Measurements from ENCODE around the gene AP2A1.
"Not testable (repeated sequence)": the region's sequence is repeated elsewhere in the genome, so short reads cannot be mapped to it uniquely, and the experiment has no call there.

Gene AP2A1

DNA sequence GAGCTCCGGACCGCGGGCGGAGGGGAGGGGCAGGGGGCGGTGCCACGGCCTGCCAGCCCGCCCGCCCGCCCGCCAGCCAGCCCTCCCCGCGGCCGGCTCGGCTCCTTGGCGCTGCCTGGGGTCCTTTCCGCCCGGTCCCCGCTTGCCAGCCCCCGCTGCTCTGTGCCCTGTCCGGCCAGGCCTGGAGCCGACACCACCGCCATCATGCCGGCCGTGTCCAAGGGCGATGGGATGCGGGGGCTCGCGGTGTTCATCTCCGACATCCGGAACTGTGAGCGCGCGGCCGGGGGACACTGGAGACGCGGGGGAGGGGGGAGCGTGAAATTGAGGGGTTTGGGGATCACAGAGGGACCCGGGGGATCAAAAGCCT is at the start of gene AP2A1:
AP2A1 (plus strand) TSS at position 72 of the 370 bp plus-strand sequence; CDS start at position 205, 133 bp downstream.
- Mint-ChIP-seq H3K27me3 (ENCODE audit: low read depth, poor library complexity) (no peaks in the 10 kb centered on the region), H3K9me3 (no peaks in the 10 kb centered on the region), H3K4me1 (peaks cover 68% of the 10 kb centered on the region), H3K4me3 (peak within 1 kb of the TSS; percentile 96), H3K27ac (peak within 1 kb of the TSS; percentile 99), H3K36me3 (ENCODE audit: low read depth) (peaks cover 4% of the 10 kb centered on the region)
- TF ChIP-seq, protein P1, sequence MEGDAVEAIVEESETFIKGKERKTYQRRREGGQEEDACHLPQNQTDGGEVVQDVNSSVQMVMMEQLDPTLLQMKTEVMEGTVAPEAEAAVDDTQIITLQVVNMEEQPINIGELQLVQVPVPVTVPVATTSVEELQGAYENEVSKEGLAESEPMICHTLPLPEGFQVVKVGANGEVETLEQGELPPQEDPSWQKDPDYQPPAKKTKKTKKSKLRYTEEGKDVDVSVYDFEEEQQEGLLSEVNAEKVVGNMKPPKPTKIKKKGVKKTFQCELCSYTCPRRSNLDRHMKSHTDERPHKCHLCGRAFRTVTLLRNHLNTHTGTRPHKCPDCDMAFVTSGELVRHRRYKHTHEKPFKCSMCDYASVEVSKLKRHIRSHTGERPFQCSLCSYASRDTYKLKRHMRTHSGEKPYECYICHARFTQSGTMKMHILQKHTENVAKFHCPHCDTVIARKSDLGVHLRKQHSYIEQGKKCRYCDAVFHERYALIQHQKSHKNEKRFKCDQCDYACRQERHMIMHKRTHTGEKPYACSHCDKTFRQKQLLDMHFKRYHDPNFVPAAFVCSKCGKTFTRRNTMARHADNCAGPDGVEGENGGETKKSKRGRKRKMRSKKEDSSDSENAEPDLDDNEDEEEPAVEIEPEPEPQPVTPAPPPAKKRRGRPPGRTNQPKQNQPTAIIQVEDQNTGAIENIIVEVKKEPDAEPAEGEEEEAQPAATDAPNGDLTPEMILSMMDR (IDR thresholded peaks at IDR 0.05), result no peak
- no peak for DNase-seq

DNA sequence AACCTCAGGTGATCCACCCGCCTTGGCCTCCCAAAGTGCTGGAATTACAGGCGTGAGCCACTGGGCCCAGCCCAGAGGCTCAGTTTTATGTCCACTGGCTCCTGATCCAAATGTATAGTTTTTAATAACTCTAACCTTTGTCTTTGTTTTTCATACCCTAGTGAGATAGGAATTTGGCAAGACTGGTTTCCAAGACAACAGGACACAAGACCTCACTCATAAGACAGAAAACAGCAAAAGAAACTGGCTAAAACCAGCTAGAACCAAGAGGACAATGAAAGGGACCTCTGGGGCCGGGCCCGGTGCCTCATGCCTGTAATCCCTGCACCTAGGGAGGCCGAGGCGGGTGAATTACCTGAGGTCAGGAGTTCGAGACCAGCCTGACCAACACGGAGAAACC is 48.3 kb upstream of the AP2A1 start:
- H3K4me1 Mint-ChIP-seq, result peaks cover 5% of the 10 kb centered on the region
- DNase-seq, result no peak
- peaks cover 19% of the 10 kb centered on the region for H3K36me3 Mint-ChIP-seq (ENCODE audit: low read depth)
- H3K9me3 Mint-ChIP-seq, result peaks cover 4% of the 10 kb centered on the region
- H3K27ac Mint-ChIP-seq, result no peak overlapping the region
- H3K27me3 Mint-ChIP-seq (ENCODE audit: low read depth, poor library complexity), result no peaks in the 10 kb centered on the region
- no peak overlapping the region for H3K4me3 Mint-ChIP-seq
- TF ChIP-seq, protein P1 (IDR thresholded peaks at IDR 0.05), result no peak

DNA sequence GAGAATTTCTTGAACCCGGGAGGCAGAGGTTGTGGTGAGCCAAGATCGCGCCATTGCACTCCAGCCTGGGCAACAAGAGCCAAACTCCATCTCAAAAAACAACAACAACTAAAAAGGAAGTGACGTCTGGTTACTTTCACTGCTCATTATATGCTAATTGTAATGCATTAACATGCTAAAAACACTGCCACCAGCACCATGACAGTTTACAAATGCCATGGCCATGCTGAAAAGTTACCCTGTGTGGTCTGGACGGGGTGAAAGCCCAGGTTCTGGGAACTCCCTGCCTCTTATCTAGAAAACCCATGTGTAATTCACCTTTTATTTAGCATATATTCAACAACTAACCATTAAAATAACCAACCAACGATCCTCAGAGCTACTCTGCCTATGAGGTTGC is 47.8 kb upstream of the AP2A1 start:
- H3K27ac Mint-ChIP-seq, result no peak overlapping the region
- H3K36me3 Mint-ChIP-seq (ENCODE audit: low read depth), result peaks cover 14% of the 10 kb centered on the region
- no peak for DNase-seq

DNA sequence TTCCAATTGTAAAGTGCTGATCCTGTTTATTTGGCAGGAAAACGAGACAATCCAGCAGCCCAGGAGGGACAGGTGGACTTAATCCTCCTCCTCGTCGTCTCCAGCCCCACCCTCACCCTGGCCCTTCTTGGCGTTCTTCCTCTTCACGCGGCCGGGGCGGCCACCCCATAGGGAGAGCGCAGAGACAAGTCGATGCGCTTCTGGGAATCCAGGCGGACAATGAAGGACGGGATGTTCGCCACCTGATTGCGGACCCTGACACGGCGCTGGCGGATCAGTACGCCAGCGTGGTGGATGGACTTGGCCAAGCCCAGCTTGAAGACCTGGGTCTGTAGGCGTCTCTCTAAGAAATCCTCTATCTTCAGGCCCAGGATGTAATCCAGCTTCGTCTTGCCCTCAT is 47.4 kb upstream of the AP2A1 start:
- not testable (repeated sequence) for H3K4me3 Mint-ChIP-seq; H3K4me1 Mint-ChIP-seq; H3K27me3 Mint-ChIP-seq (ENCODE audit: low read depth, poor library complexity); H3K9me3 Mint-ChIP-seq; H3K36me3 Mint-ChIP-seq (ENCODE audit: low read depth); H3K27ac Mint-ChIP-seq; DNase-seq

More for the DNA sequence above, 47.8 kb upstream of the AP2A1 start:
- H3K27me3 Mint-ChIP-seq (ENCODE audit: low read depth, poor library complexity), result peaks cover 3% of the 10 kb centered on the region
- H3K9me3 Mint-ChIP-seq, result peaks cover 5% of the 10 kb centered on the region
- H3K4me3 Mint-ChIP-seq, result no peak overlapping the region
- peaks cover 5% of the 10 kb centered on the region for H3K4me1 Mint-ChIP-seq
- TF ChIP-seq, protein P1 (IDR thresholded peaks at IDR 0.05), result no peak

DNA sequence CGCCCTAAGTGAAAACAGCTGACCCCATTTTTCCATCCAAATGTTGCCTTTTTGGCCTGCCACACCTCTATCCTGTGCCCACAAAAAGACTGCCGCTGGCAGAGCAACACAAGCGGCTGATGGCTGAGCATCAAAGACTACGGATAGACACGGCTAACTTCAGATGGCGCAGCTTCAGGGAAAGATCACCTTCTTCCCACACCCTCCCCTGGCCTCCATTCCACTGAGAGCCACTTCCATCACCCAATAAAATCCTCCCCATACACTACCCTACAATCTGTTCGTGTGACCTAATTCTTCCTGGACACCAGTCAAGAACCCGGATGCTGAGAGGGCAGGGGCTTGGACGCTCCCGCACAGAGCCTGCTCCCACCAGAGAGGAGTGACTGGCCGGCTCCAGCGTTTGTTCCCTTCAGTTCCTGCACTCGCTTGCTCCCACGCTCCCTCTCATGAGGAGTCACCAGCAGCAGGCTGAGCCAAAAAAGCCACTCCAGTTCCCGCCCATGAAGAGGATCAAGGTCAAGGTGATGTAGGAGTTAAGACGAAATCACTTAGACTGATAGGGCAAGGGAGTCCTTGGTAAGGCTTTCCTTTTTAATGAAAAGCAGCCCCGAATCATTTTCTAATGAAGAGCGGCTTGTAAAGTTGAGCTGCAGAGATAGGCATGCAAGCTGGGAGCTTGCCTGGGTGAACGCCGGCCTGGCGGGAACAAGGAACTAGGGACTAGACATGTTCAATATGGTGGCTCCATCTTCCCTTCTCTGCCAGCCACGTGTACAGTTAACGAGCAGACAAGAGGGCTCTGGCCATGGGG is 39.4 kb upstream of the AP2A1 start:
- Mint-ChIP-seq H3K27ac (peak overlapping the region; percentile 48), H3K36me3 (ENCODE audit: low read depth) (no peaks in the 10 kb centered on the region), H3K27me3 (ENCODE audit: low read depth, poor library complexity) (peaks cover 21% of the 10 kb centered on the region), H3K4me3 (no peak overlapping the region), H3K9me3 (peaks cover 10% of the 10 kb centered on the region), H3K4me1 (peaks cover 6% of the 10 kb centered on the region)
- TF ChIP-seq, protein P1 (IDR thresholded peaks at IDR 0.05), result no peak
- DNase-seq, result no peak

DNA sequence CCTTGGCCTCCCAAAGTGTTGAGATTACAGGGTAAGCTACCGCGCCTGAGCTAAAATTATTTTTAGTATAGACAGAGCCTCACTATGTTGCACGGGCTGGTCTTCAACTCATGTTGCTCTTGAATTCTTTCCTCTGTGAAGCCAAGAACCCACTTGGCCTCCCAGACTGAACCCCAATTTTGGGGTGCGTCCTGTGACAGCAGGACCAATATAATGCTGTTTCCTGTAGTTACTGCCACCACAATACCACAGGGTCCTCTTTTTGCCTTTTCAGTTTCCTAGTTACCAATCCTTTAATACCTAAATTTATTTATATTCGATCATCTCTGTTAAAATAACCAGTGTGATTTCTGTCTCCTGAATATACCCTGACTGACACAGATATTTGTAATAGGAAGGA is 36.6 kb upstream of the AP2A1 start:
- no peaks in the 10 kb centered on the region for H3K36me3 Mint-ChIP-seq (ENCODE audit: low read depth)
- H3K9me3 Mint-ChIP-seq, result peaks cover 5% of the 10 kb centered on the region
- H3K4me1 Mint-ChIP-seq, result peaks cover 6% of the 10 kb centered on the region
- H3K27me3 Mint-ChIP-seq (ENCODE audit: low read depth, poor library complexity), result peaks cover 17% of the 10 kb centered on the region
- no peak for DNase-seq
- no peak overlapping the region for H3K4me3 Mint-ChIP-seq
- TF ChIP-seq, protein P1 (IDR thresholded peaks at IDR 0.05), result no peak
- no peak overlapping the region for H3K27ac Mint-ChIP-seq

Measured in nephron progenitor cell (in vitro differentiated cells).